Spinal cord (tissue), 10 donors: ENCODE results near the gene USHBP1. TPM values are rescaled to one million over a fixed set of nuclear protein-coding genes. Genes with fewer than 3 reads are reported as not detected.
A peak's percentile ranks its signal among the peaks of the same experiment; 100 is the strongest.

Source experiments
- DNase-seq, 6 donors: peaks; one replicate each; pipeline versions ENCODE4 v3.0.0 to v3.0.0-alpha.2; 2013 to 2015; ENCODE audit warnings: low spot score in 6 of 6, low read depth in 4 of 6
- H3K27ac ChIP-seq: one replicate; pipeline ENCODE4 v1.5.1; 2013; ENCODE audit warnings: low read depth, low read length, control low read depth
- H3K27me3 ChIP-seq: one replicate; pipeline ENCODE4 v1.6.1; 2013; ENCODE audit warnings: low read length; ENCODE audit not compliant: control insufficient read depth, insufficient read depth
- H3K36me3 ChIP-seq: one replicate; pipeline ENCODE4 v1.6.1; 2013; ENCODE audit warnings: low read length; ENCODE audit not compliant: control insufficient read depth, insufficient read depth
- H3K4me1 ChIP-seq: one replicate; pipeline ENCODE4 v1.6.1; 2013; ENCODE audit warnings: low read length; ENCODE audit not compliant: control insufficient read depth, insufficient read depth
- H3K4me3 ChIP-seq: one replicate; pipeline ENCODE4 v1.5.1; 2013; ENCODE audit warnings: low read depth, low read length, control low read depth
- H3K9me3 ChIP-seq: one replicate; pipeline ENCODE4 v1.6.1; 2013; ENCODE audit warnings: low read length; ENCODE audit not compliant: control insufficient read depth, insufficient read depth
- WGBS: methylation state at CpG from one replicate; pipeline ENCODE4 v1.1.5; 2013; ENCODE audit warnings: missing lambda C conversion rate; ENCODE audit not compliant: insufficient coverage; 5-methylcytosine and 5-hydroxymethylcytosine counted together
- polyA plus RNA-seq, 2 donors: library from polyadenylated mRNA; unstranded; fragments of 120-200 nt; gene quantifications; one replicate each; pipeline ENCODE4 v1.2.1, GENCODE V29; 2013; ENCODE audit not compliant: insufficient read length in 2 of 2
- total RNA-seq, 2 donors: library from RNA; depleted of rRNA in 1 of 2; stranded (reverse); fragments of 120-200 nt in 1 of 2; fragments of >200 nt in 1 of 2; gene quantifications; one replicate each; pipeline versions ENCODE4 v1.2.3 to v1.2.4, GENCODE V29; 2013 to 2014
- donor health status: healthy.

The USHBP1 gene
- total and polyA plus RNA-seq, 4 donors: 2.1 to 5.5 (median 4.2) TPM

DNA sequence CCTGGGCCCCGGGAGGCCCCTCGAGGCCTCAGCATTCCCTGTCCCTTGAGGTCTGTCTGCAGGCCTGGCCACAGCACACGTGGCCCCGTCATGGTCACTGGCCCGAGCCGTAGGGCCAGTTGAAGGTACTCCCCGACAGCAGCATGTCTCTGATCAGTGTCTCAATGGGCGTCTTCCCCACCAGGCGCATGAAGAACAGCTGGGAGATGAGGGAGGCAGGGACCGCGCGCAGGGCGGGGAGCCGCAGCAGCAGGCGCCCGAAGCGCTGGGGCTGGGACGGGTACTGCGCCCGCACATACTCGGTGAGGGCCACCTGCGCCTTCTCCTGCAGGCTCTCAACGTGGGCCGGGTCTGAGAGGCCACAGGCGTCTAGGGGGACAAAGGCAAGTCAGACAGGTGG is 32.3 kb downstream of the USHBP1 start:
- Histone ChIP-seq H3K27ac (no peak overlapping the region), H3K4me3 (no peak overlapping the region)
- 94% methylated on average over 25 of the region's 25 CpGs for WGBS

DNA sequence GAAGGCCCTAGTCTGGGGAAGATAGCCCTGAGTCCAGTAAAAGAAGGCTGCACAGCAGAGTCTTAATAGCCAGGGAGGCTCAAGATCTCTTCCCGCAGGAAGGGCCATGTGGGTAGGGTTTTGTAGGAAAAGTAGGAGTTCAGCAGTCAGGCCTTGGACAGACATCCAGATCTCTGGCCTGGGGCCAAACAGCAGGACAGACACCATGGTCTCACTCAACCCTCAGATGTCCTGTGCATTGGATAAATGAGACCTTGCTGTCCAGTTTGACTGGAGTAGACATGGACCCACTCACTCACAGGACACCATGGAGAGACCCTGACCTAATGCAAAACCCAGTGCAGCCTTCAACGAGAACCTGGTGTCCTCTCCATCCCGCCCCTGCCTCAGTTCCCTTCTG is 34.7 kb downstream of the USHBP1 start:
- H3K4me3 ChIP-seq: no peak overlapping the region
- peaks cover 50% of the 10 kb centered on the region for H3K36me3 ChIP-seq

More for the DNA sequence above, 32.3 kb downstream of the USHBP1 start:
- no peak for DNase-seq
- Histone ChIP-seq H3K9me3 (no peaks in the 10 kb centered on the region), H3K4me1 (peaks cover 27% of the 10 kb centered on the region), H3K36me3 (peaks cover 64% of the 10 kb centered on the region), H3K27me3 (no peaks in the 10 kb centered on the region)

GRCh38 chr19:17227798-17228367 is 36.7 kb downstream of the USHBP1 start:
- no peaks in the 10 kb centered on the region for H3K27me3 ChIP-seq
- 70% methylated on average over 13 of the region's 13 CpGs for WGBS
- peaks cover 18% of the 10 kb centered on the region for H3K4me1 ChIP-seq
- H3K27ac ChIP-seq: no peak overlapping the region
- H3K36me3 ChIP-seq: peaks cover 39% of the 10 kb centered on the region
- DNase-seq: no peak
- no peaks in the 10 kb centered on the region for H3K9me3 ChIP-seq
- no peak overlapping the region for H3K4me3 ChIP-seq

More for the DNA sequence above, 34.7 kb downstream of the USHBP1 start:
- Histone ChIP-seq H3K4me1 (peaks cover 26% of the 10 kb centered on the region), H3K27ac (no peak overlapping the region), H3K27me3 (no peaks in the 10 kb centered on the region), H3K9me3 (no peaks in the 10 kb centered on the region)
- DNase-seq: no peak
- WGBS: 100% methylated on average over 2 of the region's 3 CpGs

- no peaks in the 10 kb centered on the region for H3K27me3 ChIP-seq
- no peaks in the 10 kb centered on the region for H3K9me3 ChIP-seq
- H3K36me3 ChIP-seq: peaks cover 24% of the 10 kb centered on the region
- WGBS: under 1% methylated on average over 90 of the region's 90 CpGs
- DNase-seq: peak; percentile 94 to 99 (median 96)
- H3K27ac ChIP-seq: peak within 1 kb of the TSS; percentile 82
- peaks cover 18% of the 10 kb centered on the region for H3K4me1 ChIP-seq
- peak within 1 kb of the TSS; percentile 77 for H3K4me3 ChIP-seq
Observed at GRCh38 chr19:17226002-17226933, 38.3 kb downstream of the USHBP1 start, which contains the start of gene OCEL1. Gene OCEL1 (plus strand): TSS chr19:17226226. CDS start chr19:17226248, 22 bp downstream.

- no peaks in the 10 kb centered on the region for H3K27me3 ChIP-seq
- H3K4me1 ChIP-seq: peaks cover 18% of the 10 kb centered on the region
- H3K4me3 ChIP-seq: no peak overlapping the region
- no peak overlapping the region for H3K27ac ChIP-seq
- no peaks in the 10 kb centered on the region for H3K9me3 ChIP-seq
- WGBS: 93% methylated on average over 5 of the region's 10 CpGs
- H3K36me3 ChIP-seq: peaks cover 18% of the 10 kb centered on the region
- no peak for DNase-seq
Observed at GRCh38 chr19:17225053-17225452, 39.5 kb downstream of the USHBP1 start.

- no peak for DNase-seq
- no peaks in the 10 kb centered on the region for H3K9me3 ChIP-seq
- H3K4me1 ChIP-seq: peaks cover 10% of the 10 kb centered on the region
- H3K27ac ChIP-seq: no peak overlapping the region
- no peak overlapping the region for H3K4me3 ChIP-seq
- H3K36me3 ChIP-seq: peaks cover 36% of the 10 kb centered on the region
- H3K27me3 ChIP-seq: no peaks in the 10 kb centered on the region
- 66% methylated on average over 13 of the region's 14 CpGs for WGBS
Observed at GRCh38 chr19:17220207-17220758, 44.3 kb downstream of the USHBP1 start.

DNA sequence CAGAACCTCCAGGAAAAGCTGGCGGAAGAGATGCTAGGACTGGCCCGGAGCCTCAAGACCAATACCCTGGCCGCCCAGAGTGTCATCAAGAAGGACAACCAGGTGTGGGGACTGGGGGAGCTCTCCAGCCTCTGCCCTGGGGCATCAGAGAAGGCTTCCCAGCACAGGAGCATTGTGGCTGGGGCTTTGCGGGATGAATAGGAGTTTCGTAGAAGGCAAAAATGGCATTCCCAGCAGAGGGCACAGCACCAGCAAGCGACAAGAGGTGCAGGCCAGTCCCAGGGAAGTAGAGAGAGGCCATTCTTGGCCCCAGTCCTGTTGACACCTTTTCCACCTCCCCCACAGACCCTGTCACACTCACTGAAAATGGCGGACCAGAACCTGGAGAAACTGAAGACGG is 45.3 kb downstream of the USHBP1 start:
- WGBS: 97% methylated on average over 6 of the region's 8 CpGs
- peaks cover 18% of the 10 kb centered on the region for H3K4me1 ChIP-seq
- DNase-seq: no peak
- H3K9me3 ChIP-seq: no peaks in the 10 kb centered on the region
- peaks cover 36% of the 10 kb centered on the region for H3K36me3 ChIP-seq
- no peak overlapping the region for H3K27ac ChIP-seq
- no peaks in the 10 kb centered on the region for H3K27me3 ChIP-seq
- H3K4me3 ChIP-seq: no peak overlapping the region

- H3K27ac ChIP-seq: peak overlapping the region; percentile 67
- H3K27me3 ChIP-seq: no peaks in the 10 kb centered on the region
- H3K9me3 ChIP-seq: no peaks in the 10 kb centered on the region
- peaks cover 63% of the 10 kb centered on the region for H3K36me3 ChIP-seq
- peaks cover 19% of the 10 kb centered on the region for H3K4me1 ChIP-seq
- 67% methylated on average over 12 of the region's 13 CpGs for WGBS
- no peak for DNase-seq
- H3K4me3 ChIP-seq: peak overlapping the region; percentile 85
Observed at GRCh38 chr19:17216058-17216670, 48.4 kb downstream of the USHBP1 start.

DNA sequence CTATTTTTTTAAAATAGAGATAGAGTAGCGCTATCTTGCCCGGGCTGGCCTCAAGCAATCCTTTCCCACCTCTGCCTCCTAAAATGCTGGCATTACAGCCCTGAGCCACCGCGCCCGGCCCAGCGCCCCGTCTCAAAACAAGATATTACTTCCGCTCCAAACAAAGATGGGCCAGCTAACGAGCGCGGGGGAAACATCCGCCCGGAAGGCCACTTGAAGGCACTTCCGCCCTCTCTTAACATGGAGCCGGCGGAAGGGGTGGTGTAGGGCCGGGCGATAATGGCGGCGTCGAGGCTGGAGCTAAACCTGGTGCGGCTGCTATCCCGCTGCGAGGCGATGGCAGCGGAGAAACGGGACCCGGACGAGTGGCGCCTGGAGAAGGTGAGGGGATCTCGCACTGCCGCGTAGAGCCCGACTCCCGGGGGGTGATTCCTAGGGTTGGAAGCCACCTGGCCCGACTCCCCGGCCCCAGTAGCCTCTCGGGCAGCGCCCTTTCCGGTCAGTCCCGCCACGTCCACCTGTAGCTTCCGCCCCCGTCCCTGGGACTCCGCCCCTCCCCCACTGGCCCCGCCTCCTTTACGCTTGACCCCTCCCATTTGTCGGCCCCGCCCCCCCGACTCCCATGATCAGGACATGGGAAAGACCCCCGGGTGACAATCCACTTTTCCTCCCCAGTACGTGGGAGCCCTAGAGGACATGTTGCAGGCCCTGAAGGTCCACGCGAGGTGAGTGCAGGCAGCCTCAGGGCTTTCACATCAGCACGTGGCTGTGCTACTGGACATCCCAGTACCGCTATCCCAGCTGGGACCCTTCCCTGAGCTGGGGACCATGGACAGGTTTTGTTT is 49.2 kb downstream of the USHBP1 start, which contains the start of gene USE1:
Gene USE1 (plus strand): TSS at position 231 of the 845 bp plus-strand sequence. CDS start 49 bp downstream, at position 280.
- peak; percentile 80 to 98 (median 88) for DNase-seq
- WGBS: 1% methylated on average over 49 of the region's 56 CpGs
- Histone ChIP-seq H3K36me3 (peaks cover 70% of the 10 kb centered on the region), H3K9me3 (no peaks in the 10 kb centered on the region), H3K27ac (peak within 1 kb of the TSS; percentile 96), H3K27me3 (no peaks in the 10 kb centered on the region), H3K4me1 (peaks cover 19% of the 10 kb centered on the region), H3K4me3 (peak within 1 kb of the TSS; percentile 85)
